GM10847 (cell line): ENCODE results near the gene NNT.

Source experiments
- POLR2A ChIP-seq: IDR thresholded peaks from 2 replicates; pipeline ENCODE4 v1.6.1; 2011; ENCODE audit not compliant: insufficient read length; ENCODE audit errors: extremely low read depth

NNT gene

DNA sequence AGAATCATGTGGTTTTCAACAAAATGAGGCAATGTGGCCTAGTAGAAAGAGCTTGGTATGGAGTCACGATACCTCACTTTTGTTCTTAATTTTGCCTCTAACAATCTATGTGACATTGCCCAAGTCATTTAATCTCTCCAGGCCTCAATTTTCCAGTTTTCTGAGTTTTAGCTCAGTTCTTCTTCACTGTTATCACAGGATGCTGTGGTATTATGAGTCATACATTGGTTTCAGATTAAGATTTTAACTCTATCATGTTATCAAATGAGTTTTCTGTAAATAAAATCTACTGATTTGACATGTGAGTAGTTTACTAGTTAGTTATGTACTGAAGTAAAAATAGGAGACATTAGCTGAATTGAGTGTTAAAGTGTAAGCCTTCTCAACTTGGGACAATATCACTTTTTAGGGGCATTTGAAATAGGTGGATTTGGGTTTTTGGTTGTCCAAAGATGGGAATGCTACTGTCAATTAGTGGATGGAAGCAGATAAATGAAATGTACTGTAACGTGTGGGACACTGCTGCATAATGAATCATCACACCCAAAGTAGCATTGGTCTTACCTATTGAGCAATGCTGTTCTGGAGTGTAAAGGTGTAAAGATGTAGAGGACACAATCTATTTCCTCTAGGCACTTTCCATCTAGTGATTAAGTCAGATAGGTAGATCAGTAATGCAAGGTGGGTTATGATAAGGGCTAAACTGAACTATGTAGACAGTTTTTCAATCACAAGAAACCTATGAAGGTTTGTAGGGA, 73.3 kb downstream of the NNT start:
- no peak for TF ChIP-seq POLR2A

DNA sequence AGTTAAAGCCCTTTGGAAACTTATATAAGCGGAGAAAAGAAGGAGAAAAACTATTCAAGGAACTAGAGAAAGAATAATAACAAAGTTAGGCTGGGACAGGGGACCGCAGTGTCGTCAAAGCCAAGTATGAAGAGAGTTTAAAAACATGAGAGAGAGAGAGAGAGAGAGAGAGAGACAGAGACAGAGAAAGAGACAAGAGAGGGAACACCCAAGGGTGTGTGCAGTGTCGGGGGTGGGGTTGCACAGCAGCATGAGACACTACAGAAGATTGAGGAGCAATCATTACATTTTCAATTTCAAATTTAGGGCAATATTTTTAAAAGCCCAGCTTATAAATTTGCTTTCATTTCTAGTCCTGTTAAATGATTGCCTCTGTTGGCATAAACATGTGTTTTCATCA, 74.3 kb downstream of the NNT start:
- TF ChIP-seq POLR2A = no peak

GRCh38 chr5:43679214-43679613, 76.2 kb downstream of the NNT start:
- no peak for TF ChIP-seq POLR2A

GRCh38 chr5:43680286-43680685, 77.3 kb downstream of the NNT start:
- no peak for TF ChIP-seq POLR2A

DNA sequence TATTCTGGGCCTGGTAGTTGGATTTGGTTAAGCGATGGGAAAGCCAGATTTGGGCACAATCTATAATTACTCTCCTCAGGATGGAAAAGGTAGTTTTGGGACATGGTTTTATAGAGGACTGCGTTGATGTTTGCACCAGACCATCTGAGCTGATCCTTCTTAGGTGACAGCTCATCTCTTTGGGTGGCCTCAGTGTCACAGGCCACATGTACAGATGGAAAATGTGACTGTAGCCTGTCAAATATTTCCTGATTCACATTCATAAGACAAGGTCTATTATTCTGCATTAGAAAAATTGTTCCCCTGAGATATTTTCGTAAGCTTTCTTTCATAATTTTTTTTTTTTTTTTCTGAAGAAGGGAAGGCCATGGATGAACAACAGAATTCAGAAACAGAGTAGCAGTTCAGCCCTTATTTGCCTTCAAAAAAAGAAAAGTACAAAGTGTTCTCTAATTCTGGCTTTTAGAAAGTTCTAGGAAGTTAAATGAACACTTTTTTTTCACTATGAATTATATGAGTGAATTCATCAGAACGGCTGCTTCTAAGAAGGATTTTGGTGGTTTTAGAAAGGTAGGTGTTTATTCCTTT, 81.0 kb downstream of the NNT start:
- no peak for TF ChIP-seq POLR2A

- TF ChIP-seq POLR2A = no peak
Measured at GRCh38 chr5:43685252-43685950, 82.4 kb downstream of the NNT start.

DNA sequence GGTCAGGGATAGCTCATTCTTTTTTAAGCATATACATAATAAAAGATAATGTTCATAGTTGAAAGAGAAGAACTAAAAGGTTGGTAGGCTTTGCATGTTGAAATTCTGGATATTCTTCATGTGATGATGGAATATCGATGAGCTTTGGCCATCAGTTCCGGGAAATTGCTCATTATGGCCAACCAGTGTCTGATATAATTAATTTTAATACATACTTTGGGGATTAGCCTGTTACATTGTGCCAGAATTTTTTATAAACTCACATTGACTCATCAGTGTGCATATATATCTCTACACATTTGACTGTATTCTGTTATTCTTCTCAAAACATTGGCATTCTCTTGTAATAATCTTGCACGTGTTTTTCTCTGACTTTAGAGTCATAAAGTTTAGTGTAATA, 84.3 kb downstream of the NNT start:
- TF ChIP-seq POLR2A = no peak

- no peak for TF ChIP-seq POLR2A
Measured at GRCh38 chr5:43691275-43691674, 88.3 kb downstream of the NNT start.

- TF ChIP-seq POLR2A = no peak
Measured at GRCh38 chr5:43691893-43692292, 88.9 kb downstream of the NNT start.

DNA sequence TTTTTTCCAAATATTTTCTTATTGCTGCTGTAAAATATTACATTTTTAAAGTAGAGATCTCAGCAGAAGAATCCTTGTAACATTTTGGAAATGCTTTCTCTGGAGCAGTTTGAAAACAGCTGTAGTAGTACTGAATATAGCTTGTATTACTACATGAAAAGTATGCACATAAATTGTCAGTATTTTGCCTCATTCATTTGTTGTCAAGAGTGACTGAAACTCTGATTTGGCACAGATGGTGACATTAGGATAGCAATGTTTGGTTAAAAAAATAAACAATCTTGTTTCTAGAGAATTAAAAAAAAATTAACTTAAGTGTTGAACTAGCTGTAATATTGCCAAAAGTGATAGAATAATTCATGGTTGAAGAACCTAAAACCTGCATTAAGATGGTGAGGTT, 90.4 kb downstream of the NNT start:
- TF ChIP-seq POLR2A = no peak

GRCh38 chr5:43694027-43694426, 91.0 kb downstream of the NNT start:
- no peak for TF ChIP-seq POLR2A

- TF ChIP-seq POLR2A = no peak
Measured at GRCh38 chr5:43699910-43700309, 96.9 kb downstream of the NNT start.

DNA sequence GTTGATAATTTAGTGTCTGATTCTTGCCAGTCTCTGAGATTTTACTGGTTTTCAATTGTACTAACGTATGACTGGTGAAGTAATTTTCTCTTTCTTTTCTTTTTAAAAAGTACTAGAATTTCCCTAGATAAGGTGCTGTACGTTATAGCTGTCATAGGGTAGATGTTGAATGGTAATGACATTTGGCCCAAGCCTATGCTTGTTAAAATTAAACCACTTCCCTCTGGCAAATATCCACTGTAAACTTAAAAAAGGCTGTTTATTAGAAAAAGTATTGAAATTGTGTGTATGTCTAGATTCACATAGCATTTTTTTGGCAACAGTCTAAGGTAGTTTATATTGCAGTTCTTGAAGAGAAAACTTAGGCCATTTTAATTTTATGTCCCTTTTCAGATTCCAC, 97.6 kb downstream of the NNT start:
- TF ChIP-seq POLR2A = no peak

GRCh38 chr5:43701227-43701626, 98.2 kb downstream of the NNT start:
- TF ChIP-seq POLR2A = no peak

DNA sequence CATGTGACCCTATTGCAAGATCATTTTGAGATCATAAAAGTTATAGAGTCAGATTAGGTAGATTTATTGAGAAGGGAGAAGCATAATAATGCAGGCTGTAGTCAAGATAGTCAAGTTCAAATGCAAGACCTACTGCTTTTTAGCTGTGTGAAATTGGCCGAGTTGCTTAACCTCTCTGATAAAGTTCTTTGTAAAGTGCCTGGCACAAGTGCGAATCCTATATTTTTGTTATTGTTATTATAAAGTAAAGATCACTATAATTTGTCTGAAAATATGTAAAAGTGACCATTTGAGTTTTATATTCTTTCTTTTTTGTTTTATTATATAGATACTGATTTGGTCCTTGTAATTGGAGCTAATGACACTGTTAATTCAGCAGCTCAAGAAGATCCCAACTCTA, 99.3 kb downstream of the NNT start:
- no peak for TF ChIP-seq POLR2A

DNA sequence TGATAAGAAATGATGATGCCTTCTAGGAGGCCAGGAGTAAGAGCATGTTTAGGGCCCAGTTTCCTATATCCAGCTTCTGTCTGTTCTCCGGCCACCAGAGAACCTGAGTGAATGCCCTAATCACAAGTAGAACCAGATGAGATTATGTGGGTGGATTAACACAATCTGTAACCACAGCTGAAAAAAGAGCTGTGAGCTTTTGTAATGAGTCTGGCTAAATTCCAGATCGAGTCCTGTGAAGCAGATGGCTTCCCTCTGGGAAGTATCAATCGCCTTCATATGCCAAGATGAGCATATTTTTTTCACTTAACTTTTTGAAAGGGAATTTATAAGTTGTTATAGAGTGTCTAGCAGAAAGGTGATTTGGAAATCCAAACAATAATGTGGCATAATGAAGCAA, 99.8 kb downstream of the NNT start:
- TF ChIP-seq POLR2A = no peak
